GM12878 (cell line): ENCODE results near the gene GLB1L. TPM values are rescaled to one million over a fixed set of nuclear protein-coding genes. Genes with fewer than 3 reads are reported as not detected.

Source experiments
- BCLAF1 ChIP-seq: fragments of 450-650 bp; IDR thresholded peaks from 2 replicates; pipeline ENCODE4 v1.6.1; 2017; ENCODE audit warnings: antibody characterized with exemption, mild to moderate bottlenecking, moderate library complexity
- CBFB ChIP-seq: IDR thresholded peaks from 2 replicates; pipeline ENCODE4 v1.6.1; 2016; ENCODE audit warnings: antibody characterized with exemption, low read depth
- ETV6 ChIP-seq, 2 experiments: fragments of 450-650 bp in 1 of 2; IDR thresholded peaks in 1 of 2; conservative IDR thresholded peaks in 1 of 2; 2 replicates each; pipeline ENCODE4 v1.6.1; 2014; ENCODE audit warnings: antibody characterized with exemption in 1 of 2, borderline replicate concordance in 1 of 2, low read depth in 1 of 2, mild to moderate bottlenecking in 1 of 2, moderate library complexity in 1 of 2
- GATAD2B ChIP-seq: fragments of 450-650 bp; conservative IDR thresholded peaks from 2 replicates; pipeline ENCODE4 v1.6.1; 2017; ENCODE audit warnings: low read depth, mild to moderate bottlenecking, moderate library complexity
- NFYA ChIP-seq: IDR thresholded peaks from 2 replicates; pipeline ENCODE4 v1.6.1; 2011; ENCODE audit warnings: low read depth, mild to moderate bottlenecking, low read length, improper control_type of control experiment, borderline replicate concordance
- RB1 ChIP-seq: fragments of 450-650 bp; formaldehyde crosslinking; IDR thresholded peaks from 2 replicates; pipeline ENCODE4 v1.6.1; 2017; ENCODE audit warnings: mild to moderate bottlenecking, borderline replicate concordance
- RFX5 ChIP-seq: IDR thresholded peaks from 2 replicates; pipeline ENCODE4 v1.6.1; 2011; ENCODE audit warnings: low read depth, low read length, improper control_type of control experiment
- SP1 ChIP-seq: IDR thresholded peaks from one replicate; pipeline ENCODE4 v1.6.1; 2011; ENCODE audit warnings: low read depth, low read length
- ZNF207 ChIP-seq: fragments of 450-650 bp; IDR thresholded peaks from 2 replicates; pipeline ENCODE4 v1.6.1; 2014; ENCODE audit warnings: antibody characterized with exemption, mild to moderate bottlenecking, borderline replicate concordance
- ZNF384 ChIP-seq: IDR thresholded peaks from 2 replicates; pipeline ENCODE4 v1.6.1; 2012; ENCODE audit warnings: low read depth, mild to moderate bottlenecking, low read length, improper control_type of control experiment, borderline replicate concordance
- polyA plus RNA-seq, 11 experiments: library from polyadenylated mRNA; depleted of rRNA in 4 of 11; unstranded in 6 of 11; stranded (reverse) in 5 of 11; fragments of >200 nt; fragmentation: Nextera tagmentation in 4 of 11; fragmentation: Illumina TruSeq in 1 of 11; extraction: Ambion mirVana in 4 of 11; extraction: Trizol in 1 of 11; gene quantifications; 1 replicate in 1 of 11; 2 replicates in 10 of 11; pipeline versions ENCODE4 v1.2.1 to v1.2.3, GENCODE V29; 2011 to 2016; ENCODE audit warnings: inconsistent platforms in 2 of 11, missing spikeins in 2 of 11, low read depth in 1 of 11
- total RNA-seq, 4 experiments: library from RNA; depleted of rRNA in 3 of 4; stranded (reverse); fragments of >200 nt in 3 of 4; fragmentation: Illumina TruSeq in 1 of 4; extraction: Trizol in 1 of 4; gene quantifications; 2 replicates each; pipeline versions ENCODE4 v1.2.1 to v1.2.3, GENCODE V29; 2013 to 2021
- TF ChIP-seq, protein P1 (sequence below): fragments of 450-650 bp; formaldehyde crosslinking; IDR thresholded peaks from 2 replicates; pipeline ENCODE4 v1.4.0; 2022; ENCODE audit warnings: mild to moderate bottlenecking, moderate library complexity
- TF ChIP-seq, protein P2 (sequence below): fragments of 450-650 bp; IDR thresholded peaks from 2 replicates; pipeline ENCODE4 v1.6.1; 2017; ENCODE audit warnings: mild to moderate bottlenecking, low read depth, inconsistent platforms; ENCODE audit not compliant: poor library complexity, severe bottlenecking
- TF ChIP-seq, protein P3 (sequence below): fragments of 450-650 bp; IDR thresholded peaks from 2 replicates; pipeline ENCODE4 v1.6.1; 2017; ENCODE audit warnings: mild to moderate bottlenecking, moderate library complexity

Gene GLB1L
- total and polyA plus RNA-seq, 10 of the 15 experiments (the other 5 are each of a cell fraction or from before 2014, with no cell fraction given): 0.29 to 4.6 (median 2.7) TPM

DNA sequence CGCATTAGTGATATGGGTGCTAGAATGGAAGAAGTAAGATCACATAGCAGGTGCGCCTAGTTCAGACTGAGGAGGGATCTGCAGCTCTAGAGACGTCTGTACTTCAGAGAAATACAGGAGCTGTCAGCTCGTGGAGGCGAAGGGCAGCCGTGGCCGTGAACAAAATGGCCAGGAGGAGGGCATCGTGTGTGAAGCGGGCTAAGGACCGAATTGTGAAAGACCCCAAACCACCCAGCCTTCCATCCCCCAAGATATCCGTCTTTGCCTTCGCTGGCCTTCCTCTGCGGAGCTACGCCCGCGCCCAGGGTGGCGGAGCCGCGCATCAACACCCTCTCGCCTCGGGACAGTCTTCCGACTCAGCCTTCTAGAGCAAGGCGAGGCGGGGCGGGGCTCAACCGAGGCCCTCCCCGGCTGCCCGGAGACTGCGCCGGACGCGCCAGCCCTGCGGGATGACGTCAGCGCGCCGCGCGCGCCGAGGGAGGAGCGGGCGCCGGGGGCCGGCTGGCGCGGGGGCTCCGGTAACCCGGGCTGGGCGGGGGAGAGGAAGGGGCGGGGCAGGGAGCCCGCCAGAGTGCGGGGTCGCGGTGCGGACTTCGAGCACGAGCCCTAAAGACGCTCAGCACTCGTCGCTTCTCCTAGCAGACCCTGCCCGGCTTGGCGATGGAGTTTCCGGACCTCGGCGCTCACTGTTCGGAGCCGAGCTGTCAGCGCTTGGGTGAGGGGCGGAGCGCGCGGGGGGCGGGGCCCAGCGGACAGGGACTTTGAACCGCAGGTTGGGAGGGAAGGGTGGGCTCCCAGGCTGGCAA is 38.7 kb downstream of the GLB1L start, which contains the start of gene ZFAND2B (continued):
- TF ChIP-seq RB1 (peak; percentile 67; the same call in 1 of the 2 replicates), BCLAF1 (no peak), GATAD2B (peak; percentile 75), NFYA (no peak), ZNF384 (no peak), RFX5 (no peak), CBFB (peak; percentile 64), ZNF207 (no peak), SP1 (no peak), ETV6 (conservative IDR thresholded peaks at IDR 0.05 in 1 of 2, IDR thresholded peaks at IDR 0.05 in 1 of 2; ENCODE audit: borderline replicate concordance in 1 of 2, low read depth in 1 of 2) (no peak)
- TF ChIP-seq, protein P1, sequence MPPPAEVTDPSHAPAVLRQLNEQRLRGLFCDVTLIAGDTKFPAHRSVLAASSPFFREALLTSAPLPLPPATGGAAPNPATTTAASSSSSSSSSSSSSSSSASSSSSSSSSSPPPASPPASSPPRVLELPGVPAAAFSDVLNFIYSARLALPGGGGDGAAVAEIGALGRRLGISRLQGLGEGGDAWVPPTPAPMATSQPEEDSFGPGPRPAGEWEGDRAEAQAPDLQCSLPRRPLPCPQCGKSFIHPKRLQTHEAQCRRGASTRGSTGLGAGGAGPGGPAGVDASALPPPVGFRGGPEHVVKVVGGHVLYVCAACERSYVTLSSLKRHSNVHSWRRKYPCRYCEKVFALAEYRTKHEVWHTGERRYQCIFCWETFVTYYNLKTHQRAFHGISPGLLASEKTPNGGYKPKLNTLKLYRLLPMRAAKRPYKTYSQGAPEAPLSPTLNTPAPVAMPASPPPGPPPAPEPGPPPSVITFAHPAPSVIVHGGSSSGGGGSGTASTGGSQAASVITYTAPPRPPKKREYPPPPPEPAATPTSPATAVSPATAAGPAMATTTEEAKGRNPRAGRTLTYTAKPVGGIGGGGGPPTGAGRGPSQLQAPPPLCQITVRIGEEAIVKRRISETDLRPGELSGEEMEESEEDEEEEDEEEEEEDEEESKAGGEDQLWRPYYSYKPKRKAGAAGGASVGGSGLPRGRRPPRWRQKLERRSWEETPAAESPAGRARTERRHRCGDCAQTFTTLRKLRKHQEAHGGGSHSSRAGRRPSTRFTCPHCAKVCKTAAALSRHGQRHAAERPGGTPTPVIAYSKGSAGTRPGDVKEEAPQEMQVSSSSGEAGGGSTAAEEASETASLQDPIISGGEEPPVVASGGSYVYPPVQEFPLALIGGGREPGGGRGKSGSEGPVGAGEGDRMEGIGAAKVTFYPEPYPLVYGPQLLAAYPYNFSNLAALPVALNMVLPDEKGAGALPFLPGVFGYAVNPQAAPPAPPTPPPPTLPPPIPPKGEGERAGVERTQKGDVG (CRISPR knock-in tag): no peak
- TF ChIP-seq, protein P2, sequence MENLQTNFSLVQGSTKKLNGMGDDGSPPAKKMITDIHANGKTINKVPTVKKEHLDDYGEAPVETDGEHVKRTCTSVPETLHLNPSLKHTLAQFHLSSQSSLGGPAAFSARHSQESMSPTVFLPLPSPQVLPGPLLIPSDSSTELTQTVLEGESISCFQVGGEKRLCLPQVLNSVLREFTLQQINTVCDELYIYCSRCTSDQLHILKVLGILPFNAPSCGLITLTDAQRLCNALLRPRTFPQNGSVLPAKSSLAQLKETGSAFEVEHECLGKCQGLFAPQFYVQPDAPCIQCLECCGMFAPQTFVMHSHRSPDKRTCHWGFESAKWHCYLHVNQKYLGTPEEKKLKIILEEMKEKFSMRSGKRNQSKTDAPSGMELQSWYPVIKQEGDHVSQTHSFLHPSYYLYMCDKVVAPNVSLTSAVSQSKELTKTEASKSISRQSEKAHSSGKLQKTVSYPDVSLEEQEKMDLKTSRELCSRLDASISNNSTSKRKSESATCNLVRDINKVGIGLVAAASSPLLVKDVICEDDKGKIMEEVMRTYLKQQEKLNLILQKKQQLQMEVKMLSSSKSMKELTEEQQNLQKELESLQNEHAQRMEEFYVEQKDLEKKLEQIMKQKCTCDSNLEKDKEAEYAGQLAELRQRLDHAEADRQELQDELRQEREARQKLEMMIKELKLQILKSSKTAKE: peak; percentile 45
- TF ChIP-seq, protein P3, sequence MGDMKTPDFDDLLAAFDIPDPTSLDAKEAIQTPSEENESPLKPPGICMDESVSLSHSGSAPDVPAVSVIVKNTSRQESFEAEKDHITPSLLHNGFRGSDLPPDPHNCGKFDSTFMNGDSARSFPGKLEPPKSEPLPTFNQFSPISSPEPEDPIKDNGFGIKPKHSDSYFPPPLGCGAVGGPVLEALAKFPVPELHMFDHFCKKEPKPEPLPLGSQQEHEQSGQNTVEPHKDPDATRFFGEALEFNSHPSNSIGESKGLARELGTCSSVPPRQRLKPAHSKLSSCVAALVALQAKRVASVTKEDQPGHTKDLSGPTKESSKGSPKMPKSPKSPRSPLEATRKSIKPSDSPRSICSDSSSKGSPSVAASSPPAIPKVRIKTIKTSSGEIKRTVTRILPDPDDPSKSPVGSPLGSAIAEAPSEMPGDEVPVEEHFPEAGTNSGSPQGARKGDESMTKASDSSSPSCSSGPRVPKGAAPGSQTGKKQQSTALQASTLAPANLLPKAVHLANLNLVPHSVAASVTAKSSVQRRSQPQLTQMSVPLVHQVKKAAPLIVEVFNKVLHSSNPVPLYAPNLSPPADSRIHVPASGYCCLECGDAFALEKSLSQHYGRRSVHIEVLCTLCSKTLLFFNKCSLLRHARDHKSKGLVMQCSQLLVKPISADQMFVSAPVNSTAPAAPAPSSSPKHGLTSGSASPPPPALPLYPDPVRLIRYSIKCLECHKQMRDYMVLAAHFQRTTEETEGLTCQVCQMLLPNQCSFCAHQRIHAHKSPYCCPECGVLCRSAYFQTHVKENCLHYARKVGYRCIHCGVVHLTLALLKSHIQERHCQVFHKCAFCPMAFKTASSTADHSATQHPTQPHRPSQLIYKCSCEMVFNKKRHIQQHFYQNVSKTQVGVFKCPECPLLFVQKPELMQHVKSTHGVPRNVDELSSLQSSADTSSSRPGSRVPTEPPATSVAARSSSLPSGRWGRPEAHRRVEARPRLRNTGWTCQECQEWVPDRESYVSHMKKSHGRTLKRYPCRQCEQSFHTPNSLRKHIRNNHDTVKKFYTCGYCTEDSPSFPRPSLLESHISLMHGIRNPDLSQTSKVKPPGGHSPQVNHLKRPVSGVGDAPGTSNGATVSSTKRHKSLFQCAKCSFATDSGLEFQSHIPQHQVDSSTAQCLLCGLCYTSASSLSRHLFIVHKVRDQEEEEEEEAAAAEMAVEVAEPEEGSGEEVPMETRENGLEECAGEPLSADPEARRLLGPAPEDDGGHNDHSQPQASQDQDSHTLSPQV: 0 out of 2 replicates have a peak, but pooled peaks have one; percentile 22
